ENCODE measurements around the gene FCER2. TPM values are rescaled to one million over a fixed set of nuclear protein-coding genes. Genes with fewer than 3 reads are reported as not detected.
A peak's percentile ranks its signal among the peaks of the same experiment; 100 is the strongest.

The FCER2 gene
- total and polyA plus RNA-seq, 2 of the 13 experiments (the other 11 are each of a cell fraction or from before 2014, with no cell fraction given), result not detected

- no peak for DNase-seq (ENCODE audit: low spot score)
- Histone ChIP-seq H3K27ac (ENCODE audit: extremely low read length, insufficient read depth, low read length) (no peak overlapping the region), H3K79me2 (ENCODE audit: insufficient read depth, low read length) (no peaks in the 10 kb centered on the region), H3K4me2 (ENCODE audit: low read depth, low read length) (peak overlapping the region; percentile 28; the same call in 1 of the 2 replicates), H3K27me3 (ENCODE audit: control insufficient read depth in 1 of 2, insufficient read depth in 2 of 2, low read length in 2 of 2) (no peaks in the 10 kb centered on the region; a peak in 1 of 5 replicates), H3K4me1 (ENCODE audit: insufficient read depth, low read length) (peaks cover 20% of the 10 kb centered on the region), H4K20me1 (ENCODE audit: insufficient read depth, low read length) (no peaks in the 10 kb centered on the region), H3K9me3 (ENCODE audit: low read length) (no peaks in the 10 kb centered on the region), H2AFZ (ENCODE audit: low read length) (no peak overlapping the region), H3K36me3 (replicated peaks in 1 of 2; ENCODE audit: control insufficient read depth in 1 of 2, insufficient read depth in 2 of 2, low read length in 2 of 2) (no peaks in the 10 kb centered on the region), H3K4me3 (replicated peaks in 1 of 3; ENCODE audit: insufficient read depth in 1 of 3, low read depth in 2 of 3, low read length in 3 of 3) (no peak overlapping the region), H3K9ac (ENCODE audit: insufficient read depth, low read depth, low read length) (no peak overlapping the region)
- POLR2A ChIA-PET, result interaction anchor here (0.7 to 1.4 kb wide), 2 partner anchors 61 to 365 kb away, joined by 3 to 4 read pairs; partner anchors contain the start of gene CAMSAP3
- FAIRE-seq, result no peak
- 2% methylated on average over 8 of the region's 14 CpGs for WGBS (ENCODE audit: low lambda C conversion rate)
- peak; percentile 48 for ATAC-seq
- CTCF ChIA-PET (ENCODE audit: low intra/inter-chr PET ratio, low total read pairs), result no interaction called here
- intact Hi-C loops (cut with micrococcal nuclease; ENCODE audit: unreplicated experiment), result no loop called here
- in situ Hi-C loops (cut with HindIII; ENCODE audit: extremely low pct_ligation_motif_present, low pct_unique_long_range_greater_than_20kb), result no loop called here
- BruUV-seq (replicated peaks), result no TSS peak
- TF ChIP-seq ZNF629 (CRISPR knock-in tag; conservative IDR thresholded peaks at IDR 0.05) (no peak), CEBPB (IDR thresholded peaks at IDR 0.05; ENCODE audit: borderline replicate concordance, low read depth, low read length) (peak; percentile 50), GATAD2A (CRISPR knock-in tag; IDR thresholded peaks at IDR 0.05) (peak; percentile 17; the same call in 1 of the 2 replicates), RNF219 (CRISPR knock-in tag; IDR thresholded peaks at IDR 0.05) (no peak), ZNF362 (CRISPR knock-in tag; IDR thresholded peaks at IDR 0.05; ENCODE audit: borderline replicate concordance) (peak; percentile 71; the same call in 1 of the 2 replicates), TBX2 (CRISPR knock-in tag; IDR thresholded peaks at IDR 0.05; ENCODE audit: borderline replicate concordance) (no peak), ZNF761 (CRISPR knock-in tag; conservative IDR thresholded peaks at IDR 0.05) (no peak), ZNF644 (CRISPR knock-in tag; IDR thresholded peaks at IDR 0.05; ENCODE audit: low read depth) (no peak), KLF6 (CRISPR knock-in tag; IDR thresholded peaks at IDR 0.05) (no peak), IKZF4 (CRISPR knock-in tag; IDR thresholded peaks at IDR 0.05; ENCODE audit: borderline replicate concordance, low read depth, not compliant biosample characterization) (no peak), ZNF496 (CRISPR knock-in tag; IDR thresholded peaks at IDR 0.05; ENCODE audit: insufficient replicate concordance) (no peak), NR2F1 (CRISPR knock-in tag; IDR thresholded peaks at IDR 0.05) (peak; percentile 44 to 49; a peak in 1 of 4 replicates), JUNB (CRISPR knock-in tag; IDR thresholded peaks at IDR 0.05; ENCODE audit: borderline replicate concordance) (no peak), SIN3A (IDR thresholded peaks at IDR 0.05; ENCODE audit: borderline replicate concordance, low read depth, low read length) (no peak)
These were observed 44.7 kb downstream of the FCER2 start for GRCh38 chr19:7657131-7657751.
